HepG2 (cell line): Measurements from ENCODE around the gene ARAP3. TPM values are rescaled to one million over a fixed set of nuclear protein-coding genes. Genes with fewer than 3 reads are reported as not detected.

ENCODE experiments used
- ATAC-seq: fragments of 200-7000 bp; cut with Tn5 transposase; 3 replicates; pipeline ENCODE4 v1.9.1; 2020; ENCODE audit warnings: mild to moderate bottlenecking, moderate library complexity
- BruUV-seq: library from RNA; stranded (reverse); fragments of 400-500 nt; replicated peaks from 2 replicates; lab custom pipeline; 2021; lab: Mats Ljungman, UMichigan
- CTCF ChIA-PET: fragments of 300-600 bp; formaldehyde crosslinking; extraction: SDS; loops from one replicate; lab custom pipeline; 2021; ENCODE audit warnings: low total read pairs, inconsistent platforms, low intra/inter-chr PET ratio; lab: Yijun Ruan, JAX
- POLR2A ChIA-PET: fragments of 350-600 bp; sonication (Branson Sonifier 250); formaldehyde crosslinking; loops from one replicate; lab custom pipeline; 2020; ENCODE audit warnings: antibody characterized with exemption, inconsistent platforms; lab: Yijun Ruan, JAX
- DNase-seq: peaks from one replicate; pipeline ENCODE4 v3.0.0-alpha.2; 2015; ENCODE audit warnings: low spot score
- FAIRE-seq: peaks from 3 replicates; lab custom pipeline; 2011; peaks lifted over from hg19 to GRCh38; lab: Jason Lieb, UNC
- H2AFZ ChIP-seq: one replicate; pipeline ENCODE4 v1.6.1; 2011; ENCODE audit warnings: low read length, inconsistent platforms
- H3K27ac ChIP-seq: fragments of 300-600 bp; 3 replicates; pipeline ENCODE4 v1.8.0; 2011; ENCODE audit warnings: mixed run types, mild to moderate bottlenecking, mixed read lengths, low read length, inconsistent platforms; ENCODE audit not compliant: insufficient read depth; ENCODE audit errors: extremely low read length
- H3K27me3 ChIP-seq, 2 experiments: fragments of 200-600 bp in 1 of 2; 2 replicates in 1 of 2; 3 replicates in 1 of 2; pipeline versions ENCODE4 v1.6.0 to v1.8.0; 2011; ENCODE audit warnings: low read length in 2 of 2, mild to moderate bottlenecking in 2 of 2, moderate library complexity in 2 of 2, inconsistent platforms in 1 of 2; ENCODE audit not compliant: insufficient read depth in 2 of 2, control insufficient read depth in 1 of 2
- H3K36me3 ChIP-seq, 2 experiments: fragments of 200-600 bp in 1 of 2; replicated peaks in 1 of 2; 2 replicates in 1 of 2; 3 replicates in 1 of 2; pipeline versions ENCODE4 v1.5.1 to v1.8.0; 2011; ENCODE audit warnings: low read length in 2 of 2, inconsistent platforms in 1 of 2; ENCODE audit not compliant: insufficient read depth in 2 of 2, control insufficient read depth in 1 of 2
- H3K4me1 ChIP-seq: 2 replicates; pipeline ENCODE4 v1.5.1; 2012; ENCODE audit warnings: low read length, inconsistent platforms; ENCODE audit not compliant: insufficient read depth
- H3K4me2 ChIP-seq: 2 replicates; pipeline ENCODE4 v1.6.0; 2011; ENCODE audit warnings: low read depth, low read length, inconsistent platforms
- H3K4me3 ChIP-seq, 3 experiments: fragments of 200-600 bp in 1 of 3; sonication (generic), shearing (Covaris generic) in 1 of 3; replicated peaks in 1 of 3; 2 replicates each; pipeline ENCODE4 v1.5.1; 2011 to 2016; ENCODE audit warnings: low read length in 3 of 3, inconsistent platforms in 2 of 3, low read depth in 2 of 3, mild to moderate bottlenecking in 2 of 3, control low read depth in 1 of 3, mixed read lengths in 1 of 3; ENCODE audit not compliant: insufficient read depth in 1 of 3
- H3K79me2 ChIP-seq: one replicate; pipeline ENCODE4 v1.6.1; 2011; ENCODE audit warnings: low read length, inconsistent platforms; ENCODE audit not compliant: insufficient read depth
- H3K9ac ChIP-seq: 2 replicates; pipeline ENCODE4 v1.6.0; 2011; ENCODE audit warnings: mild to moderate bottlenecking, low read depth, low read length, inconsistent platforms; ENCODE audit not compliant: insufficient read depth
- H3K9me3 ChIP-seq: 2 replicates; pipeline ENCODE4 v1.5.1; 2012; ENCODE audit warnings: mild to moderate bottlenecking, low read length
- H4K20me1 ChIP-seq: 2 replicates; pipeline ENCODE4 v1.6.0; 2011; ENCODE audit warnings: inconsistent platforms, mild to moderate bottlenecking, low read length, moderate library complexity; ENCODE audit not compliant: insufficient read depth
- HMG20A ChIP-seq: IDR thresholded peaks from 2 replicates; pipeline ENCODE4 v1.6.1; 2016; ENCODE audit warnings: borderline replicate concordance
- NFE2L2 ChIP-seq: fragments of 150-350 bp; IDR thresholded peaks from 2 replicates; pipeline ENCODE4 v1.6.1; 2014; ENCODE audit warnings: low read length
- NR2F6 ChIP-seq, 2 experiments: IDR thresholded peaks; 2 replicates each; pipeline ENCODE4 v1.6.1; 2016; ENCODE audit warnings: antibody characterized with exemption in 1 of 2, mild to moderate bottlenecking in 1 of 2
- POLR2AphosphoS5 ChIP-seq: IDR thresholded peaks from 2 replicates; pipeline ENCODE4 v1.6.1; 2012; ENCODE audit warnings: low read depth, low read length
- PRDM10 ChIP-seq: sonication (generic); formaldehyde crosslinking; IDR thresholded peaks from 2 replicates; pipeline ENCODE4 v1.4.0; 2020; ENCODE audit warnings: low read depth, missing genetic modification reagents
- RARA ChIP-seq: IDR thresholded peaks from 2 replicates; pipeline ENCODE4 v1.6.1; 2016; ENCODE audit warnings: missing genetic modification reagents, missing compliant biosample characterization
- SP2 ChIP-seq: sonication (generic); formaldehyde crosslinking; IDR thresholded peaks from 2 replicates; pipeline ENCODE4 v1.5.1; 2020; ENCODE audit warnings: mild to moderate bottlenecking, missing genetic modification reagents
- SRSF1 ChIP-seq: fragments of 200-400 bp; formaldehyde crosslinking; optimal IDR thresholded peaks from 2 replicates; pipeline ENCODE3; 2017; ENCODE audit warnings: mild to moderate bottlenecking, low read depth, low read length, moderate library complexity
- STAG1 ChIP-seq: sonication (generic); formaldehyde crosslinking; IDR thresholded peaks from 2 replicates; pipeline ENCODE4 v1.4.0; 2020; ENCODE audit warnings: missing genetic modification reagents
- THAP8 ChIP-seq: sonication (generic); formaldehyde crosslinking; IDR thresholded peaks from 2 replicates; pipeline ENCODE4 v1.5.1; 2020; ENCODE audit warnings: missing genetic modification reagents, mild to moderate bottlenecking, borderline replicate concordance
- XRCC5 ChIP-seq: fragments of 200-400 bp; formaldehyde crosslinking; optimal IDR thresholded peaks from 2 replicates; pipeline ENCODE3; 2017; ENCODE audit warnings: mild to moderate bottlenecking, low read length
- ZFP36 ChIP-seq: fragments of 150-350 bp; IDR thresholded peaks from 2 replicates; pipeline ENCODE4 v1.6.1; 2018; ENCODE audit warnings: borderline replicate concordance, low read length, low read depth; ENCODE audit not compliant: partially characterized antibody
- ZNF850 ChIP-seq: sonication (generic); formaldehyde crosslinking; conservative IDR thresholded peaks from 2 replicates; pipeline ENCODE4 v1.9.0; 2021; ENCODE audit warnings: mild to moderate bottlenecking, missing genetic modification reagents
- WGBS: methylation state at CpG from one replicate; pipeline ENCODE4 v1.1.6; 2017; ENCODE audit warnings: low lambda C conversion rate; 5-methylcytosine and 5-hydroxymethylcytosine counted together
- in situ Hi-C: cut with HindIII; loops from 2 replicates; pipeline ENCODE4 v1.10.0; 2017; ENCODE audit warnings: low pct_unique_long_range_greater_than_20kb; ENCODE audit not compliant: extremely low pct_ligation_motif_present
- intact Hi-C: fragments of 100-400 bp; cut with micrococcal nuclease; formaldehyde crosslinking; loops from one replicate; pipeline ENCODE4 v1.10.0; 2022; ENCODE audit not compliant: unreplicated experiment
- polyA plus RNA-seq, 8 experiments: library from polyadenylated mRNA; depleted of rRNA in 3 of 8; stranded (reverse) in 7 of 8; unstranded in 1 of 8; fragments of >200 nt; fragmentation: Illumina TruSeq in 4 of 8; extraction: Trizol in 4 of 8; gene quantifications; 2 replicates each; pipeline versions ENCODE4 v1.2.1 to v1.2.3, GENCODE V29; 2011 to 2016; ENCODE audit warnings: low read depth in 4 of 8, missing spikeins in 1 of 8, mixed read lengths in 1 of 8; ENCODE audit not compliant: insufficient read depth in 1 of 8
- total RNA-seq, 5 experiments: library from RNA; depleted of rRNA; stranded (reverse); fragments of >200 nt; fragmentation: Illumina TruSeq; extraction: Trizol; gene quantifications; 2 replicates each; pipeline ENCODE4 v1.2.3, GENCODE V29; 2016; ENCODE audit warnings: low read depth in 1 of 5
- TF ChIP-seq, protein P1 (sequence below): sonication (generic); formaldehyde crosslinking; IDR thresholded peaks from 2 replicates; pipeline ENCODE4 v1.4.0; 2020; ENCODE audit warnings: missing genetic modification reagents, mild to moderate bottlenecking, borderline replicate concordance
- TF ChIP-seq, protein P2 (sequence below): sonication (generic); formaldehyde crosslinking; IDR thresholded peaks from 2 replicates; pipeline ENCODE4 v1.5.0; 2020; ENCODE audit warnings: mild to moderate bottlenecking, missing genetic modification reagents, moderate library complexity

The ARAP3 gene
- total and polyA plus RNA-seq, 2 of the 13 experiments (the other 11 are each of a cell fraction or from before 2014, with no cell fraction given), result 0.25 TPM; not detected in 1

- ChIA-PET POLR2A (no interaction called here), CTCF (interaction anchor here (1.0 to 1.5 kb wide), 3 partner anchors 149 to 348 kb away, joined by 3 to 8 read pairs (median 4); partner anchors contain the start of gene GNPDA1)
- DNase-seq (peak; percentile 56), FAIRE-seq (peak; percentile 87), ATAC-seq (peak; percentile 90)
- 0 out of 2 replicates have a peak, but pooled peaks cover 4% of the 10 kb centered on the region for H3K4me1 ChIP-seq
- no peaks in the 10 kb centered on the region; a peak in 1 of 5 replicates for H3K27me3 ChIP-seq
- no peaks in the 10 kb centered on the region for H4K20me1 ChIP-seq
- WGBS, result 62% methylated on average over 2 of the region's 13 CpGs
- H3K36me3 ChIP-seq, result no peaks in the 10 kb centered on the region
- H3K9ac ChIP-seq, result no peak overlapping the region
- H3K4me2 ChIP-seq, result no peak overlapping the region
- in situ Hi-C loops (no loop called here), intact Hi-C loops (loop anchor here (1.0 to 10.0 kb wide), 2 partner anchors 27 to 480 kb away; no protein-coding TSS in a partner anchor)
- H3K9me3 ChIP-seq, result no peaks in the 10 kb centered on the region
- H3K79me2 ChIP-seq, result no peaks in the 10 kb centered on the region
- H2AFZ ChIP-seq, result no peak overlapping the region
- no TSS peak for BruUV-seq
- no peak overlapping the region for H3K27ac ChIP-seq
- H3K4me3 ChIP-seq, result no peak overlapping the region
- TF ChIP-seq STAG1 (CRISPR knock-in tag), result peak; percentile 81
- no peak for TF ChIP-seq SRSF1
- TF ChIP-seq SP2 (CRISPR knock-in tag), result no peak
- no peak for TF ChIP-seq POLR2AphosphoS5
- no peak for TF ChIP-seq PRDM10
- TF ChIP-seq RARA, result 0 out of 2 replicates have a peak, but pooled peaks have one; percentile 42
- no peak for TF ChIP-seq NFE2L2
- no peak for TF ChIP-seq HMG20A (CRISPR knock-in tag)
- TF ChIP-seq THAP8 (CRISPR knock-in tag), result no peak
- no peak for TF ChIP-seq ZFP36
- TF ChIP-seq XRCC5, result peak; percentile 43
- TF ChIP-seq, protein P1, sequence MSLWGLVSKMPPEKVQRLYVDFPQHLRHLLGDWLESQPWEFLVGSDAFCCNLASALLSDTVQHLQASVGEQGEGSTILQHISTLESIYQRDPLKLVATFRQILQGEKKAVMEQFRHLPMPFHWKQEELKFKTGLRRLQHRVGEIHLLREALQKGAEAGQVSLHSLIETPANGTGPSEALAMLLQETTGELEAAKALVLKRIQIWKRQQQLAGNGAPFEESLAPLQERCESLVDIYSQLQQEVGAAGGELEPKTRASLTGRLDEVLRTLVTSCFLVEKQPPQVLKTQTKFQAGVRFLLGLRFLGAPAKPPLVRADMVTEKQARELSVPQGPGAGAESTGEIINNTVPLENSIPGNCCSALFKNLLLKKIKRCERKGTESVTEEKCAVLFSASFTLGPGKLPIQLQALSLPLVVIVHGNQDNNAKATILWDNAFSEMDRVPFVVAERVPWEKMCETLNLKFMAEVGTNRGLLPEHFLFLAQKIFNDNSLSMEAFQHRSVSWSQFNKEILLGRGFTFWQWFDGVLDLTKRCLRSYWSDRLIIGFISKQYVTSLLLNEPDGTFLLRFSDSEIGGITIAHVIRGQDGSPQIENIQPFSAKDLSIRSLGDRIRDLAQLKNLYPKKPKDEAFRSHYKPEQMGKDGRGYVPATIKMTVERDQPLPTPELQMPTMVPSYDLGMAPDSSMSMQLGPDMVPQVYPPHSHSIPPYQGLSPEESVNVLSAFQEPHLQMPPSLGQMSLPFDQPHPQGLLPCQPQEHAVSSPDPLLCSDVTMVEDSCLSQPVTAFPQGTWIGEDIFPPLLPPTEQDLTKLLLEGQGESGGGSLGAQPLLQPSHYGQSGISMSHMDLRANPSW (CRISPR knock-in tag), result no peak
- TF ChIP-seq ZNF850 (CRISPR knock-in tag), result no peak
- TF ChIP-seq, protein P2, sequence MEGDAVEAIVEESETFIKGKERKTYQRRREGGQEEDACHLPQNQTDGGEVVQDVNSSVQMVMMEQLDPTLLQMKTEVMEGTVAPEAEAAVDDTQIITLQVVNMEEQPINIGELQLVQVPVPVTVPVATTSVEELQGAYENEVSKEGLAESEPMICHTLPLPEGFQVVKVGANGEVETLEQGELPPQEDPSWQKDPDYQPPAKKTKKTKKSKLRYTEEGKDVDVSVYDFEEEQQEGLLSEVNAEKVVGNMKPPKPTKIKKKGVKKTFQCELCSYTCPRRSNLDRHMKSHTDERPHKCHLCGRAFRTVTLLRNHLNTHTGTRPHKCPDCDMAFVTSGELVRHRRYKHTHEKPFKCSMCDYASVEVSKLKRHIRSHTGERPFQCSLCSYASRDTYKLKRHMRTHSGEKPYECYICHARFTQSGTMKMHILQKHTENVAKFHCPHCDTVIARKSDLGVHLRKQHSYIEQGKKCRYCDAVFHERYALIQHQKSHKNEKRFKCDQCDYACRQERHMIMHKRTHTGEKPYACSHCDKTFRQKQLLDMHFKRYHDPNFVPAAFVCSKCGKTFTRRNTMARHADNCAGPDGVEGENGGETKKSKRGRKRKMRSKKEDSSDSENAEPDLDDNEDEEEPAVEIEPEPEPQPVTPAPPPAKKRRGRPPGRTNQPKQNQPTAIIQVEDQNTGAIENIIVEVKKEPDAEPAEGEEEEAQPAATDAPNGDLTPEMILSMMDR (CRISPR knock-in tag), result peak; percentile 93
- TF ChIP-seq NR2F6 (IDR thresholded peaks at IDR 0.05), result 0 out of 2 replicates have a peak, but pooled peaks have one; percentile 37
- TF ChIP-seq NR2F6 (CRISPR knock-in tag; IDR thresholded peaks at IDR 0.05), result peak; percentile 68
Measured at GRCh38 chr5:141664733-141665461, 17.1 kb downstream of the ARAP3 start.
